Measurements from ENCODE around the gene FUBP3.

The FUBP3 gene

GRCh38 chr9:130579738-130580463 is 524 bp downstream of the FUBP3 start:
- Histone ChIP-seq H3K4me3 (ENCODE audit: low read depth in 1 of 2, low read length in 2 of 2) (peak overlapping the region; percentile 89 to 98), H3K9me3 (ENCODE audit: control insufficient read depth in 1 of 2, low read length in 2 of 2) (no peaks in the 10 kb centered on the region), H3K9ac (ENCODE audit: low read depth in 1 of 2, low read length in 2 of 2) (peak overlapping the region; percentile 77 to 95), H3K27ac (ENCODE audit: low read depth, low read length) (no peak overlapping the region), H3K4me1 (ENCODE audit: control insufficient read depth in 1 of 2, insufficient read depth in 2 of 2, low read length in 2 of 2) (peaks cover 18 to 25% of the 10 kb centered on the region in 2 donors), H3K36me3 (ENCODE audit: control insufficient read depth in 1 of 2, insufficient read depth in 2 of 2, low read length in 2 of 2) (no peaks in the 10 kb centered on the region), H3K27me3 (ENCODE audit: control insufficient read depth in 1 of 2, insufficient read depth in 2 of 2, low read length in 2 of 2) (no peaks in the 10 kb centered on the region)

DNA sequence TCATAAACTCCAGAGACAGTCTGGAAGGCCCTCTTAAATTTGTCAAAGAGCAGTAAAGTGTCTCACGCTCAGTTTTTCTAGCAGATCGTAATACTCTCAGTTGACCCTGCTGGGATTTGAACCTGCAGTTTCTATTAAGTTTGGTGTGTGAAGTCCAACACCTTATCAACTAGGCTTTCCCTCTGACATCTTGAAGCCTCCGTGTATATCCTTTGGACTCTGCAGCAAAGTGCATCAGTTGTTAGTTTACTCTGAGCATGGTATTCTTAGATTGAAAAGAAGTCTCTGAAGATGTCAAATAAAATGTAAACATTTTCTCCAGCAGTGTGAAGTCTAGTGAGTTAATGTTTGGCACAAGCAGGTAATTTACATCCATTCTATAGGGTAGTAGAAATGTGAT is 2.4 kb downstream of the FUBP3 start:
- Histone ChIP-seq H3K9me3 (ENCODE audit: control insufficient read depth in 1 of 2, low read length in 2 of 2) (no peaks in the 10 kb centered on the region), H3K4me3 (ENCODE audit: low read depth in 1 of 2, low read length in 2 of 2) (no peak overlapping the region), H3K27ac (ENCODE audit: low read depth, low read length) (no peak overlapping the region), H3K36me3 (ENCODE audit: control insufficient read depth in 1 of 2, insufficient read depth in 2 of 2, low read length in 2 of 2) (no peaks in the 10 kb centered on the region), H3K9ac (ENCODE audit: low read depth in 1 of 2, low read length in 2 of 2) (no peak overlapping the region), H3K4me1 (ENCODE audit: control insufficient read depth in 1 of 2, insufficient read depth in 2 of 2, low read length in 2 of 2) (peaks cover 18 to 21% of the 10 kb centered on the region in 2 donors), H3K27me3 (ENCODE audit: control insufficient read depth in 1 of 2, insufficient read depth in 2 of 2, low read length in 2 of 2) (no peaks in the 10 kb centered on the region)

DNA sequence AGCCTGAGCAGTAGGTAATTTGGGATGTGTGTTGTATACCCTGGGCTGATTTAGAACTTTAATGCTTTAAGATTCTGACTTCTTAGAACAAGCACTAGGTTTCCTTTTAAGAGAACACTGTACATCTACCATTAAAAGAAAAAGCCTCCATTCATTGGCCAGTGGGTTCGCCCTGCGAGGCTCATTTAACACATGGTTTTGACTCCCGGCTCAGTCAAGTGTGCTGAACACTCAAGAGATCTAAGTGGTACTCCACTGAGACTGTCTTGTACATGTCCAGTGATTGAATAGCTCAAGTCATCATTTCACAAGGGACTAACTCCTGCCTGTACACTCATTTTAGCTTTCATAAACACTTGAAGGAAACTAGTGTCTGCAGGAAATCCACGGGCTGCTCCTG is 3.9 kb downstream of the FUBP3 start:
- Histone ChIP-seq H3K27me3 (ENCODE audit: control insufficient read depth in 1 of 2, insufficient read depth in 2 of 2, low read length in 2 of 2) (no peaks in the 10 kb centered on the region), H3K36me3 (ENCODE audit: control insufficient read depth in 1 of 2, insufficient read depth in 2 of 2, low read length in 2 of 2) (peaks cover 0 to 4% of the 10 kb centered on the region in 2 donors), H3K4me1 (ENCODE audit: control insufficient read depth in 1 of 2, insufficient read depth in 2 of 2, low read length in 2 of 2) (peaks cover 18 to 19% of the 10 kb centered on the region in 2 donors), H3K4me3 (ENCODE audit: low read depth in 1 of 2, low read length in 2 of 2) (no peak overlapping the region), H3K27ac (ENCODE audit: low read depth, low read length) (no peak overlapping the region), H3K9me3 (ENCODE audit: control insufficient read depth in 1 of 2, low read length in 2 of 2) (no peaks in the 10 kb centered on the region), H3K9ac (ENCODE audit: low read depth in 1 of 2, low read length in 2 of 2) (no peak overlapping the region)

- H3K36me3 ChIP-seq (ENCODE audit: control insufficient read depth in 1 of 2, insufficient read depth in 2 of 2, low read length in 2 of 2), result peaks cover 0 to 4% of the 10 kb centered on the region in 2 donors
- no peak overlapping the region for H3K9ac ChIP-seq (ENCODE audit: low read depth in 1 of 2, low read length in 2 of 2)
- H3K9me3 ChIP-seq (ENCODE audit: control insufficient read depth in 1 of 2, low read length in 2 of 2), result no peaks in the 10 kb centered on the region
- no peak overlapping the region for H3K27ac ChIP-seq (ENCODE audit: low read depth, low read length)
- no peaks in the 10 kb centered on the region for H3K4me1 ChIP-seq (ENCODE audit: control insufficient read depth in 1 of 2, insufficient read depth in 2 of 2, low read length in 2 of 2)
- H3K27me3 ChIP-seq (ENCODE audit: control insufficient read depth in 1 of 2, insufficient read depth in 2 of 2, low read length in 2 of 2), result no peaks in the 10 kb centered on the region
- no peak overlapping the region for H3K4me3 ChIP-seq (ENCODE audit: low read depth in 1 of 2, low read length in 2 of 2)
Measured at GRCh38 chr9:130587921-130588320, 8.5 kb downstream of the FUBP3 start.

DNA sequence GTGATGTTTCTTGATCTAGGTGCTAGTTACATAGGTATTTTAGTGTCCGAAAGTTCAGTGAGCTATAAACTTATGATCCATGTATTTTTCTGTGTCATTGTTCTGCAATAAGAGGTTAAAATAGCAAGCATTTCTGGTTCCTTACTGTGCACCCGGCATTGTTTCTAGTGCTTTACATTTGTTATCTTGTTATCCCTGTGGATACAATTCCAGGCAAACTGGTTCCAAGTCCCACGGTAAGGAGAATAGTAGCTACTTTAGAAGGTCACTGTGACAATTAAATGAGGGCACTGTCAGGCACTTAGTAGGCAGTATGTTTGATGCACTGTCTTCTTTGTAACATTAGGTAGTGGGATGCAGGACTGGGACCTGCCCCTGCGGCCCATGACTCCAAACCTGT is 9.0 kb downstream of the FUBP3 start:
- no peaks in the 10 kb centered on the region for H3K27me3 ChIP-seq (ENCODE audit: control insufficient read depth in 1 of 2, insufficient read depth in 2 of 2, low read length in 2 of 2)
- H3K9ac ChIP-seq (ENCODE audit: low read depth in 1 of 2, low read length in 2 of 2), result no peak overlapping the region
- no peak overlapping the region for H3K4me3 ChIP-seq (ENCODE audit: low read depth in 1 of 2, low read length in 2 of 2)
- H3K9me3 ChIP-seq (ENCODE audit: control insufficient read depth in 1 of 2, low read length in 2 of 2), result no peaks in the 10 kb centered on the region
- H3K36me3 ChIP-seq (ENCODE audit: control insufficient read depth in 1 of 2, insufficient read depth in 2 of 2, low read length in 2 of 2), result peaks cover 0 to 4% of the 10 kb centered on the region in 2 donors
- no peak overlapping the region for H3K27ac ChIP-seq (ENCODE audit: low read depth, low read length)
- no peaks in the 10 kb centered on the region for H3K4me1 ChIP-seq (ENCODE audit: control insufficient read depth in 1 of 2, insufficient read depth in 2 of 2, low read length in 2 of 2)

DNA sequence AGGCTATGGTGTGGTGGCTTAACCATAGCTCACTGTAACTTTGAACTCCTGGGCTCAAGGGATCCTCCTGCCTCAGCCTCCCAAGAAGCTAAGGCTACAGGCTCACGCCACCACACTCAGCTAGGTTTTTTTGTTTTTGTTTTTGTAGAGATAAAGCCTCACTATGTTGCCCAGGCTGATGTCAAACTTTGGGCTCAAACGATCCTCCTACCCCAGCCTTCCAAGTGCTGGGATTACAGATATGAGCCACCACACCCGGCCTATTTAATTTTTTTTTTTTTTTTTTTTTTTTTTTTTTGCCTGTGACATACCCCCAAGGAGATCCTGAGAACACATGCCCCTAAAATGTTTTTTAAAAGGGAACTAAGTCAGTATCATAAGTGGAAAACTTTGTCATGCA is 10.4 kb downstream of the FUBP3 start:
- Histone ChIP-seq H3K4me1 (ENCODE audit: control insufficient read depth in 1 of 2, insufficient read depth in 2 of 2, low read length in 2 of 2) (no peaks in the 10 kb centered on the region), H3K9me3 (ENCODE audit: control insufficient read depth in 1 of 2, low read length in 2 of 2) (no peaks in the 10 kb centered on the region), H3K4me3 (ENCODE audit: low read depth in 1 of 2, low read length in 2 of 2) (no peak overlapping the region), H3K9ac (ENCODE audit: low read depth in 1 of 2, low read length in 2 of 2) (no peak overlapping the region), H3K36me3 (ENCODE audit: control insufficient read depth in 1 of 2, insufficient read depth in 2 of 2, low read length in 2 of 2) (peaks cover 0 to 4% of the 10 kb centered on the region in 2 donors), H3K27ac (ENCODE audit: low read depth, low read length) (no peak overlapping the region), H3K27me3 (ENCODE audit: control insufficient read depth in 1 of 2, insufficient read depth in 2 of 2, low read length in 2 of 2) (no peaks in the 10 kb centered on the region)

DNA sequence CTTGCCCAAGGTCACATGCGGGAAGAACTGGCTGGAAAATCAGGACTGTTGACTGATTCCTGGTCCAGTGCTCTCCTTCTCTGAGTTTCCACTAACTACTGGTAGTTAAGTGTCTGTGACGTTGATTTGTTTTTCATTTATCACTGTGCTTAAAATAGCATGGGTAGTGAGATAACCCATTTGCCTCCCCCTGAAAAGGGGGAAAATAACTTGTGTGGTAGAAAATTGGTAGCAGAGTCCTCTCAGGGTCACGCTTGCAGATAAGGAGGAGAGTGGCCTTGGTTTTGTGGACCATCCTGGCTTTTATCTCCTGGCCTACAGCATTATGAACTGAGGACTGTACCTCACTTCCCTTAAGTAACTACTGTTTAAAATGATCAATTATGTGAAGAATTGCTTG is 10.9 kb downstream of the FUBP3 start:
- Histone ChIP-seq H3K9ac (ENCODE audit: low read depth in 1 of 2, low read length in 2 of 2) (no peak overlapping the region), H3K36me3 (ENCODE audit: control insufficient read depth in 1 of 2, insufficient read depth in 2 of 2, low read length in 2 of 2) (peaks cover 0 to 5% of the 10 kb centered on the region in 2 donors), H3K4me3 (ENCODE audit: low read depth in 1 of 2, low read length in 2 of 2) (no peak overlapping the region), H3K27ac (ENCODE audit: low read depth, low read length) (no peak overlapping the region), H3K27me3 (ENCODE audit: control insufficient read depth in 1 of 2, insufficient read depth in 2 of 2, low read length in 2 of 2) (no peaks in the 10 kb centered on the region), H3K9me3 (ENCODE audit: control insufficient read depth in 1 of 2, low read length in 2 of 2) (no peaks in the 10 kb centered on the region), H3K4me1 (ENCODE audit: control insufficient read depth in 1 of 2, insufficient read depth in 2 of 2, low read length in 2 of 2) (no peaks in the 10 kb centered on the region)

- Histone ChIP-seq H3K4me3 (ENCODE audit: low read depth in 1 of 2, low read length in 2 of 2) (no peak overlapping the region), H3K4me1 (ENCODE audit: control insufficient read depth in 1 of 2, insufficient read depth in 2 of 2, low read length in 2 of 2) (no peaks in the 10 kb centered on the region), H3K27ac (ENCODE audit: low read depth, low read length) (no peak overlapping the region), H3K27me3 (ENCODE audit: control insufficient read depth in 1 of 2, insufficient read depth in 2 of 2, low read length in 2 of 2) (no peaks in the 10 kb centered on the region), H3K9ac (ENCODE audit: low read depth in 1 of 2, low read length in 2 of 2) (no peak overlapping the region), H3K9me3 (ENCODE audit: control insufficient read depth in 1 of 2, low read length in 2 of 2) (no peaks in the 10 kb centered on the region), H3K36me3 (ENCODE audit: control insufficient read depth in 1 of 2, insufficient read depth in 2 of 2, low read length in 2 of 2) (peaks cover 9 to 11% of the 10 kb centered on the region in 2 donors)
Measured at GRCh38 chr9:130593020-130593419, 13.6 kb downstream of the FUBP3 start.

DNA sequence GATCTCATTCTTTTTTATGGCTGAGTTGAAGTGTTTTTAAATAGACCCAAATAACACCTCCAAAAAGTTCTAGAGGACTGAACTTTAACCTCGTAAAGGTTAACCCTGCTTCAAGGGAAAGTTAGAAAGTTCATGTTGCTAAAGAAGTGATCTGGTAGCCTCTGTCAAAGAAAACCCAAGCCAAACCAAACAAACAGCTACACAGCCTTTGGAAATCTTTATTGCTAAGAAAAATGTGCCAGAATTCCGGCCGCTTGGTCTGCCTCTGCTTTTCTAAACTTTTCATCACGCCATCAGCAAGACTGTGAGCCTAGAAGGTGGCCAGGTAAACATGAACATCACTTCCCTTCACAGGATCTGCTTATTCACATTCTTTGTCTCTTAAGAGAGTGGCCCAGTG is 17.9 kb downstream of the FUBP3 start:
- Histone ChIP-seq H3K27me3 (ENCODE audit: control insufficient read depth in 1 of 2, insufficient read depth in 2 of 2, low read length in 2 of 2) (no peaks in the 10 kb centered on the region), H3K4me3 (ENCODE audit: low read depth in 1 of 2, low read length in 2 of 2) (no peak overlapping the region), H3K36me3 (ENCODE audit: control insufficient read depth in 1 of 2, insufficient read depth in 2 of 2, low read length in 2 of 2) (peaks cover 14 to 41% of the 10 kb centered on the region in 2 donors), H3K9ac (ENCODE audit: low read depth in 1 of 2, low read length in 2 of 2) (no peak overlapping the region), H3K4me1 (ENCODE audit: control insufficient read depth in 1 of 2, insufficient read depth in 2 of 2, low read length in 2 of 2) (no peaks in the 10 kb centered on the region), H3K27ac (ENCODE audit: low read depth, low read length) (no peak overlapping the region), H3K9me3 (ENCODE audit: control insufficient read depth in 1 of 2, low read length in 2 of 2) (no peaks in the 10 kb centered on the region)

GRCh38 chr9:130598188-130598587 is 18.8 kb downstream of the FUBP3 start:
- no peaks in the 10 kb centered on the region for H3K4me1 ChIP-seq (ENCODE audit: control insufficient read depth in 1 of 2, insufficient read depth in 2 of 2, low read length in 2 of 2)
- no peak overlapping the region for H3K27ac ChIP-seq (ENCODE audit: low read depth, low read length)
- no peak overlapping the region for H3K4me3 ChIP-seq (ENCODE audit: low read depth in 1 of 2, low read length in 2 of 2)
- H3K9ac ChIP-seq (ENCODE audit: low read depth in 1 of 2, low read length in 2 of 2), result no peak overlapping the region
- H3K27me3 ChIP-seq (ENCODE audit: control insufficient read depth in 1 of 2, insufficient read depth in 2 of 2, low read length in 2 of 2), result no peaks in the 10 kb centered on the region
- H3K9me3 ChIP-seq (ENCODE audit: control insufficient read depth in 1 of 2, low read length in 2 of 2), result no peaks in the 10 kb centered on the region
- H3K36me3 ChIP-seq (ENCODE audit: control insufficient read depth in 1 of 2, insufficient read depth in 2 of 2, low read length in 2 of 2), result peaks cover 20 to 41% of the 10 kb centered on the region in 2 donors
